Sigmoid colon (tissue), 7 donors: Measurements from ENCODE around the gene POPDC2. TPM values are rescaled to one million over a fixed set of nuclear protein-coding genes. Genes with fewer than 3 reads are reported as not detected.
A peak's percentile ranks its signal among the peaks of the same experiment; 100 is the strongest.

Experiments used
- DNase-seq: peaks from one replicate; pipeline ENCODE4 v3.0.0-alpha.2; 2019
- H3K27ac ChIP-seq, 4 donors: fragments of 200-600 bp; sonication (generic); one replicate each; pipeline ENCODE4 v1.5.1; 2016 to 2019; ENCODE audit warnings: mild to moderate bottlenecking in 1 of 4
- H3K27me3 ChIP-seq, 3 donors: fragments of 200-600 bp; sonication (generic); one replicate each; pipeline ENCODE4 v1.5.1; 2019; ENCODE audit warnings: mild to moderate bottlenecking in 1 of 3
- H3K36me3 ChIP-seq, 4 donors: fragments of 200-600 bp; sonication (generic); one replicate each; pipeline ENCODE4 v1.5.1; 2016 to 2019
- H3K4me1 ChIP-seq, 4 donors: fragments of 200-600 bp; sonication (generic); one replicate each; pipeline ENCODE4 v1.5.1; 2017 to 2019
- H3K4me3 ChIP-seq, 4 donors: fragments of 200-600 bp; sonication (generic); one replicate each; pipeline ENCODE4 v1.5.1; 2017 to 2019; ENCODE audit warnings: mild to moderate bottlenecking in 2 of 4, moderate library complexity in 1 of 4
- H3K9me3 ChIP-seq, 4 donors: fragments of 200-600 bp in 3 of 4; sonication (generic) in 3 of 4; one replicate each; pipeline versions ENCODE4 v1.5.1 to v1.6.1; 2013 to 2019
- CTCF ChIP-seq, 4 experiments: fragments of 450-650 bp in 3 of 4; fragments of 200-600 bp in 1 of 4; IDR thresholded peaks; one replicate each; pipeline ENCODE4 v1.5.1; 2016 to 2019; ENCODE audit warnings: antibody characterized with exemption in 4 of 4, mild to moderate bottlenecking in 3 of 4, moderate library complexity in 2 of 4
- EP300 ChIP-seq, 4 donors: sonication (generic); formaldehyde crosslinking; IDR thresholded peaks; one replicate each; pipeline ENCODE4 v1.6.1; 2017; ENCODE audit warnings: antibody characterized with exemption in 4 of 4
- POLR2A ChIP-seq, 2 donors: fragments of 450-650 bp; IDR thresholded peaks; one replicate each; pipeline ENCODE4 v1.6.1; 2016; ENCODE audit warnings: antibody characterized with exemption in 2 of 2, mild to moderate bottlenecking in 2 of 2, moderate library complexity in 2 of 2
- POLR2AphosphoS5 ChIP-seq, 4 donors: sonication (generic); formaldehyde crosslinking; IDR thresholded peaks; one replicate each; pipeline ENCODE4 v1.6.1; 2017; ENCODE audit warnings: antibody characterized with exemption in 4 of 4
- WGBS, 2 donors: extraction: QIAGEN DNeasy Blood & Tissue Kit; methylation state at CpG; one replicate each; pipeline ENCODE4 v1.1.7; 2013; 5-methylcytosine and 5-hydroxymethylcytosine counted together
- intact Hi-C: fragments of 100-400 bp; cut with DNase I; formaldehyde crosslinking; loops from one replicate; pipeline ENCODE4 v1.15.1; 2023
- polyA plus RNA-seq, 3 donors: library from polyadenylated mRNA; stranded (reverse); fragments of 200-250 nt; gene quantifications; one replicate each; pipeline ENCODE4 v1.2.3, GENCODE V29; 2013
- total RNA-seq, 4 donors: library from RNA; depleted of rRNA; stranded (reverse); fragments of >200 nt; gene quantifications; one replicate each; pipeline ENCODE4 v1.1.0, GENCODE V29; 2016
- donor health status: healthy with polysubstance abuse.
- donor health status: Bipolar disorder and iron deficiency.
- donor health status: healthy.

Gene POPDC2
- total and polyA plus RNA-seq, 7 donors: 1.2 to 203 (median 86.6) TPM

- 75 to 88% methylated on average over 4 of the region's 4 CpGs for WGBS, 2 donors
Measured at GRCh38 chr3:119664850-119665379, 4.5 kb upstream of the POPDC2 start.

GRCh38 chr3:119664370-119664769, 4.0 kb upstream of the POPDC2 start:
- 79 to 81% methylated on average over 4 of the region's 4 CpGs for WGBS, 2 donors
- Histone ChIP-seq H3K4me3 (no peak overlapping the region), H3K27me3 (no peaks in the 10 kb centered on the region), H3K27ac (peak overlapping the region; percentile 70 to 91 (median 89)), H3K9me3 (no peaks in the 10 kb centered on the region), H3K36me3 (peaks cover 0 to 10% (median 0%) of the 10 kb centered on the region in 4 donors), H3K4me1 (peaks cover 0 to 57% (median 52%) of the 10 kb centered on the region in 4 donors)
- no peak for DNase-seq
- intact Hi-C loops: loop anchor here (5.0 kb wide), 1 partner anchor 87 kb away; the partner anchor contains the start of gene ADPRH
- TF ChIP-seq POLR2AphosphoS5 (IDR thresholded peaks at IDR 0.05) (peak in 1 of 4 donors; percentile 22), POLR2A (IDR thresholded peaks at IDR 0.05) (no peak)

More at GRCh38 chr3:119664850-119665379, 4.5 kb upstream of the POPDC2 start:
- Histone ChIP-seq H3K36me3 (peaks cover 0 to 12% (median 0%) of the 10 kb centered on the region in 4 donors), H3K4me3 (no peak overlapping the region), H3K27me3 (no peaks in the 10 kb centered on the region), H3K4me1 (peaks cover 0 to 59% (median 54%) of the 10 kb centered on the region in 4 donors), H3K27ac (peak overlapping the region; percentile 70 to 91 (median 89)), H3K9me3 (no peaks in the 10 kb centered on the region)
- intact Hi-C loops: loop anchor here (5.0 kb wide), 1 partner anchor 88 kb away; the partner anchor contains the start of gene ADPRH
- TF ChIP-seq CTCF (IDR thresholded peaks at IDR 0.05) (no peak), EP300 (IDR thresholded peaks at IDR 0.05) (peak in 1 of 4 donors; percentile 17), POLR2AphosphoS5 (IDR thresholded peaks at IDR 0.05) (peak in 3 of 4 donors; percentile 47 to 71 (median 69))
- no peak for DNase-seq

- no peak for DNase-seq
- peaks cover 0 to 57% (median 54%) of the 10 kb centered on the region in 4 donors for H3K4me1 ChIP-seq
- intact Hi-C loops: loop anchor here (2.0 to 5.0 kb wide), 2 partner anchors 13 to 87 kb away; partner anchors contain the start of genes ADPRH and COX17
- H3K27me3 ChIP-seq: no peaks in the 10 kb centered on the region
- no peak overlapping the region for H3K4me3 ChIP-seq
- H3K9me3 ChIP-seq: no peaks in the 10 kb centered on the region
- 86 to 90% methylated on average over 2 of the region's 2 CpGs for WGBS, 2 donors
- peaks cover 0 to 5% (median 0%) of the 10 kb centered on the region in 4 donors for H3K36me3 ChIP-seq
- H3K27ac ChIP-seq: peak overlapping the region; percentile 70 to 91 (median 89)
- TF ChIP-seq EP300 (IDR thresholded peaks at IDR 0.05): no peak
- TF ChIP-seq POLR2AphosphoS5 (IDR thresholded peaks at IDR 0.05): no peak
- no peak for TF ChIP-seq CTCF (IDR thresholded peaks at IDR 0.05)
- TF ChIP-seq POLR2A (IDR thresholded peaks at IDR 0.05): no peak
Measured at GRCh38 chr3:119663885-119664284, 3.5 kb upstream of the POPDC2 start.

- Histone ChIP-seq H3K36me3 (no peaks in the 10 kb centered on the region), H3K4me3 (peak overlapping the region in 2 of 4 donors; percentile 2 to 4), H3K9me3 (no peaks in the 10 kb centered on the region), H3K27ac (peak overlapping the region; percentile 70 to 91 (median 89)), H3K4me1 (peaks cover 0 to 60% (median 54%) of the 10 kb centered on the region in 4 donors), H3K27me3 (no peaks in the 10 kb centered on the region)
- intact Hi-C loops: loop anchor here (2.0 to 5.0 kb wide), 2 partner anchors 14 to 85 kb away; partner anchors contain the start of genes ADPRH and COX17
- DNase-seq: no peak
- WGBS, 2 donors: 60 to 71% methylated on average over 1 of the region's 1 CpG
- TF ChIP-seq POLR2AphosphoS5 (IDR thresholded peaks at IDR 0.05): peak; percentile 26 to 78 (median 46)
- TF ChIP-seq EP300 (IDR thresholded peaks at IDR 0.05): no peak
- peak in 3 of 4 experiments; percentile 39 to 67 (median 43) for TF ChIP-seq CTCF (IDR thresholded peaks at IDR 0.05)
- TF ChIP-seq POLR2A (IDR thresholded peaks at IDR 0.05): peak in 1 of 2 donors; percentile 7
Measured at GRCh38 chr3:119662604-119663373, 2.4 kb upstream of the POPDC2 start.
